OCI-M2 (cell line): ENCODE measurements around the gene ALKBH7.

Experiments
- DNase-seq: peaks from one replicate; lab custom pipeline; 2025; ENCODE audit not compliant: unreplicated experiment; lab: John Stamatoyannopoulos, UW

ALKBH7 gene

DNA sequence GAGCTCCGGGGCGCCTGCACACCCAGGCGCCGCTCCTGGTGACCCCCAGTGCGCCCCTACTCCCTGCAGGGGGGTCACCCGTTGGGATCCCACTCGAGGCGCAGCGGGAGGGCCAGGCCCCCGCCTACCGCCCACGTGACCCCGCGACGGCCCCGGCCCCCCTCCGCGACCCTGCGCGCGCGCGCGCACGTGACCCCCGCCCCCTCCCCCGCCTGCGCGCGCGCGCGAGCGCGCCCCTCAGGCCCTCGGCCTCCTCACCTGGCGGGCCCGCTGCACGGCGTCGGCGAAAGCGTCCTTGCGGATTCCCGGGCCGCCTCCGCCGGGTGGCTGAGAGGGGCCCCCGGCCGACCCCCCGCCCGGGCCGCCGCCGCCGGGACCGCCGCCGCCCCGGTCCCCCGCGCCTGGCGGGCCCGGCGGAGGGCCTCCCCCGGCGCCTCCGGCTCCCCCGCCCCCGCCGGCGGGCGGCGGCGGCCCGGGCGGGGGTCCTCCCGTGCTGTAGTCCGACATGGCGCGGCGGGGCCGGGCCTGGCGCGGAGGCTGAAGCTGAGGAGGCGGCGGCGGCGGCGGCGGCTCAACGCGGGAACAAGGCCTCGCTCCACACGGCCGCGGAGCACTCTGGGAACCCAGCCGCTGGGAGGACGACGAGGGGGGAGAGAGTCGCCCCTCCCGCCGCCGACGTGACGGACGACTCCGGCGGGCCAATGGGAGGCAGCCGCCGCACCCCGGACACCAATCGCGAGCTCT is 51.8 kb downstream of the ALKBH7 start, which contains the start of gene KHSRP:
Gene KHSRP, minus strand, starts transcription at position 617 of the 744 bp plus-strand sequence. Its CDS starts 110 bp downstream, at position 507.
- DNase-seq: no peak
